ENCODE results near the gene TTC22. TPM values are rescaled to one million over a fixed set of nuclear protein-coding genes. Genes with fewer than 3 reads are reported as not detected.

Gene TTC22
- total RNA-seq, 1 donor from 2014 or later = not detected

- Histone ChIP-seq H3K9me3 (ENCODE audit: low read depth) (no peaks in the 10 kb centered on the region), H3F3A (ENCODE audit: low read depth) (peaks cover 4% of the 10 kb centered on the region), H3K9ac (no peak overlapping the region), H3K36me3 (no peaks in the 10 kb centered on the region), H3K4me1 (no peaks in the 10 kb centered on the region), H3K4me3 (no peak overlapping the region), H4K20me1 (ENCODE audit: low read depth) (no peaks in the 10 kb centered on the region), H3K4me2 (no peak overlapping the region), H3K27me3 (no peaks in the 10 kb centered on the region), H3K79me2 (ENCODE audit: low read depth) (no peaks in the 10 kb centered on the region), H3K27ac (no peak overlapping the region), H2AFZ (replicated peaks) (no peak overlapping the region)
- H3K27me3 Mint-ChIP-seq (ENCODE audit: insufficient read depth, low read depth) = peaks cover 3% of the 10 kb centered on the region
- no peak overlapping the region for H3K27ac Mint-ChIP-seq
- H3K9me3 Mint-ChIP-seq = peaks cover 2% of the 10 kb centered on the region
- no peak for DNase-seq (ENCODE audit: low spot score)
- peaks cover 2% of the 10 kb centered on the region for H3K36me3 Mint-ChIP-seq
- no peaks in the 10 kb centered on the region for H3K4me1 Mint-ChIP-seq
- H3K4me3 Mint-ChIP-seq = no peak overlapping the region
- TF ChIP-seq EZH2 (IDR thresholded peaks at IDR 0.05) = no peak
- TF ChIP-seq, protein P1, sequence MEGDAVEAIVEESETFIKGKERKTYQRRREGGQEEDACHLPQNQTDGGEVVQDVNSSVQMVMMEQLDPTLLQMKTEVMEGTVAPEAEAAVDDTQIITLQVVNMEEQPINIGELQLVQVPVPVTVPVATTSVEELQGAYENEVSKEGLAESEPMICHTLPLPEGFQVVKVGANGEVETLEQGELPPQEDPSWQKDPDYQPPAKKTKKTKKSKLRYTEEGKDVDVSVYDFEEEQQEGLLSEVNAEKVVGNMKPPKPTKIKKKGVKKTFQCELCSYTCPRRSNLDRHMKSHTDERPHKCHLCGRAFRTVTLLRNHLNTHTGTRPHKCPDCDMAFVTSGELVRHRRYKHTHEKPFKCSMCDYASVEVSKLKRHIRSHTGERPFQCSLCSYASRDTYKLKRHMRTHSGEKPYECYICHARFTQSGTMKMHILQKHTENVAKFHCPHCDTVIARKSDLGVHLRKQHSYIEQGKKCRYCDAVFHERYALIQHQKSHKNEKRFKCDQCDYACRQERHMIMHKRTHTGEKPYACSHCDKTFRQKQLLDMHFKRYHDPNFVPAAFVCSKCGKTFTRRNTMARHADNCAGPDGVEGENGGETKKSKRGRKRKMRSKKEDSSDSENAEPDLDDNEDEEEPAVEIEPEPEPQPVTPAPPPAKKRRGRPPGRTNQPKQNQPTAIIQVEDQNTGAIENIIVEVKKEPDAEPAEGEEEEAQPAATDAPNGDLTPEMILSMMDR (IDR thresholded peaks at IDR 0.05) = no peak
- no peak for TF ChIP-seq EZH2phosphoT487 (IDR thresholded peaks at IDR 0.05)
Measured at GRCh38 chr1:54750596-54750995, 50.5 kb downstream of the TTC22 start.

GRCh38 chr1:54748094-54748835 is 52.9 kb downstream of the TTC22 start:
- H3K4me1 ChIP-seq = no peaks in the 10 kb centered on the region
- peaks cover 9% of the 10 kb centered on the region for H3K27me3 Mint-ChIP-seq (ENCODE audit: insufficient read depth, low read depth)
- H3K4me3 ChIP-seq = no peak overlapping the region
- no peak overlapping the region for H2AFZ ChIP-seq (replicated peaks)
- peaks cover 4% of the 10 kb centered on the region for H3F3A ChIP-seq (ENCODE audit: low read depth)
- no peak for DNase-seq (ENCODE audit: low spot score)
- H3K36me3 Mint-ChIP-seq = peaks cover 2% of the 10 kb centered on the region
- H3K36me3 ChIP-seq = no peaks in the 10 kb centered on the region
- H3K4me3 Mint-ChIP-seq = no peak overlapping the region
- no peak overlapping the region for H3K9ac ChIP-seq
- no peaks in the 10 kb centered on the region for H3K4me1 Mint-ChIP-seq
- H3K27ac ChIP-seq = no peak overlapping the region
- H4K20me1 ChIP-seq (ENCODE audit: low read depth) = no peaks in the 10 kb centered on the region
- H3K27me3 ChIP-seq = no peaks in the 10 kb centered on the region
- H3K27ac Mint-ChIP-seq = no peak overlapping the region
- H3K4me2 ChIP-seq = no peak overlapping the region
- H3K79me2 ChIP-seq (ENCODE audit: low read depth) = no peaks in the 10 kb centered on the region
- no peak for TF ChIP-seq EZH2 (IDR thresholded peaks at IDR 0.05)
- no peak for TF ChIP-seq EZH2phosphoT487 (IDR thresholded peaks at IDR 0.05)
- TF ChIP-seq, protein P1 (IDR thresholded peaks at IDR 0.05) = no peak
- no peaks in the 10 kb centered on the region for H3K9me3 ChIP-seq (ENCODE audit: low read depth)
- peaks cover 4% of the 10 kb centered on the region for H3K9me3 Mint-ChIP-seq

DNA sequence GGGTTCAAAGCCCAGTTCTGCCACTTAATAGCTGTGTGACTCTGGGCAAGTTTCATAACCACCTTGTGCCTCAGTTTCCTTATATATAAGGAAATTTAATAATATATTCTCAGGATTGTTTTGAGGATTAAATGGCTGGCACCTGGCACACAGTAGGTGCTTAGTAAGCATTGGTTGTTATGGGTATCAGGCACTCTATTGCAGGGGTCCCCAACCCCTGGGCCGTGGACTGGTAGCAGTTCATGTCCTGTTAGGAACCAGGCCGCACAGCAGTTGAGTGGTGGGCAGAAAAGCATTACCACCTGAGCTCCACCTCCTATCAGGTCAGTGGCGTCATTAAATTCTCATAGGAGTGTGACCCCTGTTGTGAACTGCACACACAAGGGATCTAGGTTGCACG is 55.3 kb downstream of the TTC22 start:
- no peaks in the 10 kb centered on the region for H3F3A ChIP-seq (ENCODE audit: low read depth)
- Mint-ChIP-seq H3K27me3 (ENCODE audit: insufficient read depth, low read depth) (peaks cover 9% of the 10 kb centered on the region), H3K27ac (no peak overlapping the region), H3K4me3 (no peak overlapping the region), H3K36me3 (peaks cover 8% of the 10 kb centered on the region), H3K9me3 (peaks cover 4% of the 10 kb centered on the region), H3K4me1 (no peaks in the 10 kb centered on the region)
- no peak for TF ChIP-seq EZH2 (IDR thresholded peaks at IDR 0.05)
- H3K4me1 ChIP-seq = no peaks in the 10 kb centered on the region
- H3K27me3 ChIP-seq = no peaks in the 10 kb centered on the region
- no peaks in the 10 kb centered on the region for H3K9me3 ChIP-seq (ENCODE audit: low read depth)
- H3K36me3 ChIP-seq = no peaks in the 10 kb centered on the region
- no peak overlapping the region for H2AFZ ChIP-seq (replicated peaks)
- no peak for DNase-seq (ENCODE audit: low spot score)
- no peaks in the 10 kb centered on the region for H4K20me1 ChIP-seq (ENCODE audit: low read depth)
- H3K4me3 ChIP-seq = no peak overlapping the region
- H3K4me2 ChIP-seq = no peak overlapping the region
- H3K27ac ChIP-seq = no peak overlapping the region
- no peaks in the 10 kb centered on the region for H3K79me2 ChIP-seq (ENCODE audit: low read depth)
- no peak overlapping the region for H3K9ac ChIP-seq

GRCh38 chr1:54745274-54745673 is 55.8 kb downstream of the TTC22 start:
- H3K4me3 Mint-ChIP-seq = no peak overlapping the region
- no peaks in the 10 kb centered on the region for H4K20me1 ChIP-seq (ENCODE audit: low read depth)
- H3K9me3 Mint-ChIP-seq = peaks cover 4% of the 10 kb centered on the region
- H3K79me2 ChIP-seq (ENCODE audit: low read depth) = no peaks in the 10 kb centered on the region
- no peak for DNase-seq (ENCODE audit: low spot score)
- H3K4me3 ChIP-seq = no peak overlapping the region
- H3K4me1 ChIP-seq = no peaks in the 10 kb centered on the region
- H3K27ac ChIP-seq = no peak overlapping the region
- no peak overlapping the region for H3K4me2 ChIP-seq
- H3K9ac ChIP-seq = no peak overlapping the region
- H3K27me3 ChIP-seq = no peaks in the 10 kb centered on the region
- peaks cover 9% of the 10 kb centered on the region for H3K36me3 Mint-ChIP-seq
- H3K27ac Mint-ChIP-seq = no peak overlapping the region
- H3K36me3 ChIP-seq = no peaks in the 10 kb centered on the region
- TF ChIP-seq EZH2phosphoT487 (IDR thresholded peaks at IDR 0.05) = no peak
- TF ChIP-seq EZH2 (IDR thresholded peaks at IDR 0.05) = no peak
- TF ChIP-seq, protein P1 (IDR thresholded peaks at IDR 0.05) = no peak
- H3K4me1 Mint-ChIP-seq = no peaks in the 10 kb centered on the region
- no peaks in the 10 kb centered on the region for H3F3A ChIP-seq (ENCODE audit: low read depth)
- H3K27me3 Mint-ChIP-seq (ENCODE audit: insufficient read depth, low read depth) = peaks cover 9% of the 10 kb centered on the region
- H2AFZ ChIP-seq (replicated peaks) = no peak overlapping the region
- H3K9me3 ChIP-seq (ENCODE audit: low read depth) = no peaks in the 10 kb centered on the region

All from neural progenitor cell (in vitro differentiated cells).